MCF 10A (cell line): ENCODE results near the gene UHRF1. TPM values are rescaled to one million over a fixed set of nuclear protein-coding genes. Genes with fewer than 3 reads are reported as not detected.

Source experiments
- BruUV-seq: library from RNA; stranded (reverse); fragments of 400-500 nt; replicated peaks from 2 replicates; lab custom pipeline; 2021; lab: Mats Ljungman, UMichigan
- CTCF ChIA-PET: fragments of 300-600 bp; sonication (Branson Sonifier 250); formaldehyde crosslinking; extraction: SDS; loops from one replicate; lab custom pipeline; 2021; ENCODE audit warnings: antibody characterized with exemption, inconsistent platforms; lab: Yijun Ruan, JAX
- POLR2A ChIA-PET: fragments of 300-600, 350-650 bp; sonication (Branson Sonifier 250); formaldehyde crosslinking; extraction: SDS; loops from one replicate; lab custom pipeline; 2020; ENCODE audit warnings: antibody characterized with exemption, inconsistent platforms; lab: Yijun Ruan, JAX
- DNase-seq: peaks from one replicate; pipeline ENCODE4 v3.0.0-alpha.2; 2018; ENCODE audit not compliant: unreplicated experiment
- H3K27ac Mint-ChIP-seq: one replicate; pipeline ENCODE4 v1.8.0; 2022; ENCODE audit warnings: mild to moderate bottlenecking, low read depth, mixed read lengths; ENCODE audit not compliant: unreplicated experiment
- H3K27me3 Mint-ChIP-seq: one replicate; pipeline ENCODE4 v1.8.0; 2022; ENCODE audit warnings: mixed read lengths; ENCODE audit not compliant: insufficient read depth, unreplicated experiment
- H3K36me3 Mint-ChIP-seq: one replicate; pipeline ENCODE4 v1.8.0; 2022; ENCODE audit warnings: mild to moderate bottlenecking, moderate library complexity, mixed read lengths; ENCODE audit not compliant: insufficient read depth, unreplicated experiment
- H3K4me1 Mint-ChIP-seq: one replicate; pipeline ENCODE4 v1.8.0; 2022; ENCODE audit warnings: mixed read lengths; ENCODE audit not compliant: insufficient read depth, unreplicated experiment
- H3K4me3 Mint-ChIP-seq: one replicate; pipeline ENCODE4 v1.8.0; 2022; ENCODE audit warnings: mild to moderate bottlenecking, moderate library complexity, mixed read lengths; ENCODE audit not compliant: unreplicated experiment
- H3K9me3 Mint-ChIP-seq: one replicate; pipeline ENCODE4 v1.8.0; 2022; ENCODE audit warnings: mixed read lengths; ENCODE audit not compliant: unreplicated experiment
- intact Hi-C: fragments of 100-400 bp; cut with micrococcal nuclease; formaldehyde crosslinking; loops from 2 replicates; pipeline ENCODE4 v1.14.1; 2022
- microRNA-seq: library from miRNA; unstranded; fragments of <30 nt; microRNA quantifications from one replicate; pipeline ENCODE4 v1.2.0, GENCODE V29; 2022
- total RNA-seq: library from RNA; stranded (reverse); gene quantifications from 2 replicates; pipeline ENCODE4 v1.2.3, GENCODE V29; 2022
- TF ChIP-seq, protein P1 (sequence below): fragments of 200-600 bp; IDR thresholded peaks from one replicate; pipeline ENCODE4 v1.8.0; 2022; ENCODE audit warnings: antibody characterized with exemption, mild to moderate bottlenecking; ENCODE audit not compliant: unreplicated experiment

The UHRF1 gene
- total RNA-seq, 1 experiment from 2014 or later, result 16.0 TPM

DNA sequence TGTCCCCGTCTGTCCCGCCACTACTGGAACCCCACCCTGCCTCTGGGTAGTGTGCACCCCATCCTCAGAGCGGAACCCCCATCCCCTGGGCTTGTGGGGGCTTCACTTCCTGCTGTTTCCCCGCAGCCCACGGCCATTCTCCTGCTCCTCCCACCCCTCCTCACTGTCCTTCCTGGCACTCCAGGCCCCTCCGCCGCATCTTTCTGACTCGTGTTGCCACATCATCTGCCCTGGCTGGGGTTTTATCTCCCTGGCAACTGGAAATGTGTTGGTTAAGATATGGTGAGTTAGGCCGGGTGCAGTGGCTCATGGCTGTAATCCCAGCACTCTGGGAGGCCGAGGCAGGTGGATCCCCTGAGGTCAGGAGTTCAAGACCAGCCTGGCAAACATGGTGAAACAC, 96.9 kb downstream of the UHRF1 start:
- Mint-ChIP-seq H3K4me3 (no peak overlapping the region), H3K36me3 (peaks cover 23% of the 10 kb centered on the region), H3K9me3 (no peaks in the 10 kb centered on the region), H3K4me1 (peaks cover 7% of the 10 kb centered on the region), H3K27me3 (no peaks in the 10 kb centered on the region), H3K27ac (no peak overlapping the region)
- no peak for DNase-seq
- no TSS peak for BruUV-seq
- TF ChIP-seq, protein P1, sequence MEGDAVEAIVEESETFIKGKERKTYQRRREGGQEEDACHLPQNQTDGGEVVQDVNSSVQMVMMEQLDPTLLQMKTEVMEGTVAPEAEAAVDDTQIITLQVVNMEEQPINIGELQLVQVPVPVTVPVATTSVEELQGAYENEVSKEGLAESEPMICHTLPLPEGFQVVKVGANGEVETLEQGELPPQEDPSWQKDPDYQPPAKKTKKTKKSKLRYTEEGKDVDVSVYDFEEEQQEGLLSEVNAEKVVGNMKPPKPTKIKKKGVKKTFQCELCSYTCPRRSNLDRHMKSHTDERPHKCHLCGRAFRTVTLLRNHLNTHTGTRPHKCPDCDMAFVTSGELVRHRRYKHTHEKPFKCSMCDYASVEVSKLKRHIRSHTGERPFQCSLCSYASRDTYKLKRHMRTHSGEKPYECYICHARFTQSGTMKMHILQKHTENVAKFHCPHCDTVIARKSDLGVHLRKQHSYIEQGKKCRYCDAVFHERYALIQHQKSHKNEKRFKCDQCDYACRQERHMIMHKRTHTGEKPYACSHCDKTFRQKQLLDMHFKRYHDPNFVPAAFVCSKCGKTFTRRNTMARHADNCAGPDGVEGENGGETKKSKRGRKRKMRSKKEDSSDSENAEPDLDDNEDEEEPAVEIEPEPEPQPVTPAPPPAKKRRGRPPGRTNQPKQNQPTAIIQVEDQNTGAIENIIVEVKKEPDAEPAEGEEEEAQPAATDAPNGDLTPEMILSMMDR, result no peak
- POLR2A ChIA-PET, result no interaction called here
- CTCF ChIA-PET, result no interaction called here
- intact Hi-C loops, result no loop called here

DNA sequence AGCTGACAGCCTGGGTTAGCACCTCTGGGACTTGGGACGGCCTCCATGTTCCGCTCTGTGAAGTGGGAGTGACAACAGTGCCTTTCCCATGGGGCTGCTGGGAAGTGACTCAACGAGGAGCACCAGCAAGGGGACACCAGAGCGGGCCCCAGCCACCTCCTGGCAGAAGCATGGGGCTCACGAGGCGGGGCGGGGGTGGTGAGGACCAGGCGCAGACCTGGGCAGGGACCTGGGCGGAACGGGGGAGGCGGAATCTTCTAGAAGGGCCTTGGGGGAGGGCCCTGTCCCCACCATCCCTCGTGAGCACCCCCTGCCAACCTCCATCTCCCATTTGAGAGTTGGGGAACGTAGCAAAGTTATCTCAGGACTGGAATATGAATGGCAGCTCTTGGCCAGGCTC, 97.5 kb downstream of the UHRF1 start:
- ChIA-PET POLR2A (no interaction called here), CTCF (no interaction called here)
- no peak overlapping the region for H3K27ac Mint-ChIP-seq
- no TSS peak for BruUV-seq
- no peak for DNase-seq
- no peaks in the 10 kb centered on the region for H3K27me3 Mint-ChIP-seq
- no peak overlapping the region for H3K4me3 Mint-ChIP-seq
- H3K36me3 Mint-ChIP-seq, result peaks cover 23% of the 10 kb centered on the region
- TF ChIP-seq, protein P1, result no peak
- H3K4me1 Mint-ChIP-seq, result peaks cover 7% of the 10 kb centered on the region
- intact Hi-C loops, result no loop called here
- no peaks in the 10 kb centered on the region for H3K9me3 Mint-ChIP-seq

Small RNA genes within 50 kb of the gene (microRNA-seq; reads per million reads assigned to microRNA genes)
- gene MIR4747, result 1.6 reads per million, percentile 10 among the genes with 10 or more reads in this experiment

Other genes starting within 250 kb of the UHRF1 start
- 188 and 231 TPM in 2 replicates for gene MYDGF, start 239.2 kb upstream of the UHRF1 start, total RNA-seq
- gene DPP9, start 185.7 kb upstream of the UHRF1 start, total RNA-seq, result 90.6 and 100 TPM in 2 replicates
- gene FEM1A, start 117.8 kb upstream of the UHRF1 start, total RNA-seq, result 13.5 and 15.4 TPM in 2 replicates
- gene TICAM1, start 77.8 kb upstream of the UHRF1 start, total RNA-seq, result 24.2 and 25.6 TPM in 2 replicates
- gene PLIN3, start 41.8 kb upstream of the UHRF1 start, total RNA-seq, result 64.3 and 71.7 TPM in 2 replicates
- gene ARRDC5, start 6.6 kb upstream of the UHRF1 start, total RNA-seq, result not detected in 2 replicates
- 34.4 and 36.3 TPM in 2 replicates for gene KDM4B, start 59.6 kb downstream of the UHRF1 start, total RNA-seq